Dermis microvascular lymphatic vessel endothelial cell (primary cell): Measurements from ENCODE around the gene SPTBN1. TPM values are rescaled to one million over a fixed set of nuclear protein-coding genes. Genes with fewer than 3 reads are reported as not detected.
"Not testable (repeated sequence)": the region's sequence is repeated elsewhere in the genome, so short reads cannot be mapped to it uniquely, and the experiment has no call there.

Experiments used
- DNase-seq, 2 donors: peaks; one replicate each; pipeline versions ENCODE4 v3.0.0 to v3.0.0-alpha.2; 2010; ENCODE audit warnings: low read depth in 2 of 2
- total RNA-seq: library from RNA; depleted of rRNA; stranded (reverse); fragments of >200 nt; gene quantifications from 2 replicates; pipeline ENCODE4 v1.2.1, GENCODE V29; 2014

SPTBN1 gene
- total RNA-seq, 1 donor from 2014 or later, result 450 TPM

- DNase-seq, result peak in 1 of 2 donors; percentile 53
These were observed 13.4 kb downstream of the SPTBN1 start for GRCh38 chr2:54469484-54470053.

DNA sequence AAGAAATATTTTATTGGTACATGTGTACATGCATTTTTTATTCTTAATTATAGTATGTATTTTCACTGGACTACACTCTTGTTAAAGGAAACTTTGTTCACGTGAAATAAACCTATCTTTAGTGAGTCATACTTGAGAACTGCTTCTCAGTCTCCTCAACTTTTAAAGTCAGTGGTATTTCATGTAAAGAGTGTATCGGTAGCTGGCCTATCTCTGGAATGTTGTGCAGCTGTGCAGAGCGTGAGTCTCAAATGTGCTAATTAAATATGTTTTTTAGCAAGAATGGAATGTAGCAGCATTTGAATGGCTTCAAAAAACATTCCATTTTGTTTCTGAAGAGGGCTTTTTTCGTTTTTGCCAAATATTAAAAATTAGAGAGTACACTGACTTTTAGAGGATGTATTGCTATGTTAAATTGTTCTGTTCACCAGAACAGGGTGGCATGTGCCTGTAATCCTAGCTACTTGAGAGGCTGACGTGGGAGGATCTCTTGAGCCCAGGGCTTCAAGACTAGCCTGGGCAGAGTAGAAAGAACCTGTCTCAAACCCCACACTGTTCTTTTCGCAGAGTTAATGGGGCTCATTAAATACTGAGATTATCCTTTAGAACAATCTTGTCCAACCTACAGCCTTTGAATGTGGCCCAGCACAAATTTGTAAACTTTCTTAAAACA, 14.3 kb downstream of the SPTBN1 start:
- peak in 1 of 2 donors; percentile 63 for DNase-seq

DNA sequence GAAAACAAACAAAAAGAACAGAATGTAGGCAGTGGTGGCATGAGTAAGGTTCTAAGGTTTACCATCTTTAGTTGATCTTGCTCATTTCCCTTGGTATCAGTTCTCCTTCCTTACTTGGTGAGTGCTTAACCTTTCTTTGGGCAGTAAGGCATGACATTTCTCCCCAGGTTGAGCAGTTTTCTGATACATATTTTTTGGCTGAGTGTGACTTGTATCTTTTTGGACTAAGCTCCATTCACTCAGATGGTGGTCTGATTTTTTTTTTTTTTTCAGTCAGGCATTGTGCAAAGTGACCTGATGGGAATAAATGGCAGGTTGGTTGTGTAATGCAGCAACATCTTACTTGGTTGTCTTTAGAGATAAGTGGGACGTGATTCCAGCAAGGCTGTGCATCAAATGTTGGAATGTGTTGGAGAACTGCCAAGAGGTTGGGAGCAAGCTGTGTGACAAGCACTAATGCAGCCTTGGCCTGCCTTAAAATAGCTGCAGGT, 15.1 kb downstream of the SPTBN1 start:
- DNase-seq, result peak in 1 of 2 donors; percentile 76

GRCh38 chr2:54473851-54474250, 17.7 kb downstream of the SPTBN1 start:
- no peak for DNase-seq

- DNase-seq, result no peak
These were observed 19.2 kb downstream of the SPTBN1 start for GRCh38 chr2:54475285-54475684.

GRCh38 chr2:54475919-54476318, 19.8 kb downstream of the SPTBN1 start:
- DNase-seq, result no peak

DNA sequence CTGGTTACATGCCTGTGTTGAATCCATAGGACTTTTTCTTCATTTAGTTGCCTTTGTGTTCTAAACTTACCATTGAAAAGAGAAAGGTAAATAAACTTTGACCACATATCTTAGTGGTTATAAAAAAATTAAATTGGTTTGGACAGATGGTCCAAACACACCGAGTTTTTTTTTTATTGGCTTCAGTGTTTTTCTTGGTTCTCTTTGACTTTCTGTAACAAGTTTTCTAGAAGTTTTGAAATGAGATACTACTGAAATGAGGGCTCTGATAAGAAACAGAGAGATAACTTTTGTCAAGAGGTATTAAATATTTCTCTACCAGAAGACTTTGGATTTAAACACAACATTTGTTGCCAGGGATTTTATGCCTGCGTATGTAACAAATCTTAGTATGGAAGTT, 20.7 kb downstream of the SPTBN1 start:
- no peak for DNase-seq

GRCh38 chr2:54477896-54478295, 21.8 kb downstream of the SPTBN1 start:
- no peak for DNase-seq

DNA sequence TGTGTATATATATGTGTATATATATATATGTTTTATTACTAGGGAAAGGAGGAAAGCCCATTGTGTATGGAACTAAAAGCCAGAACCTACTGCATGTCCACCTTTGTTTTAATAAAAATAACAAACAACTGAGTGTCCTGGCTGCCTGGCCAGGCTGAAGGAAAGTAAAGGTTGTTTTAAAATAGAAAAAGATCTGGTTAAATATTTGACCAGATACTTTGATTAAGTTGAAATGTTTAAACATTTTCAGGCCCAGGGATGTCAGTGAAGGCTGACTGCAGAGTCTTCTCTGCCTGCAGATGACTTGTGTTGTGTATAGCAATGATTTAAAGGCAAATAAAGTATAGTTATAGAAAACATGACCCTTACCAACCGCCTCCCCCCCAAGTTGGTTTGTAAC, 22.8 kb downstream of the SPTBN1 start:
- DNase-seq, result no peak

DNA sequence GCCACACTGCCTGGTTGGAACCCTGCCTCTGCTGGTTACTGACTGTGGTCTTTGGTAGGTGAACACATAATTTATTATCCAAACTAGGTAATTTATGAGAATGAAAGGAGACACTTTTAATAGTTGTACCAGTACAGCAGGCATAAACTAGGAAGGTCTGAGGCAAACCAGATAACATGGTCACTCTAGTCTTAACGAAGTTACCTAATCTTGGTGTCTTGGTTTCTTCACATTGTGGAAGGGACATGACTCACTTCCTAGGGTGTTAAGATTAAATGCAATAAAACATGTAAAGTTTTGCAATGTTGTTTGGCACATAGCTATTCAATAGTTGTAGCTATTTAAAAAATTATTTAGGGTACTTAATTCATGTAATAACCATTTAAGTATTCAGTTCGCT, 23.3 kb downstream of the SPTBN1 start:
- DNase-seq, result peak in 1 of 2 donors; percentile 36

DNA sequence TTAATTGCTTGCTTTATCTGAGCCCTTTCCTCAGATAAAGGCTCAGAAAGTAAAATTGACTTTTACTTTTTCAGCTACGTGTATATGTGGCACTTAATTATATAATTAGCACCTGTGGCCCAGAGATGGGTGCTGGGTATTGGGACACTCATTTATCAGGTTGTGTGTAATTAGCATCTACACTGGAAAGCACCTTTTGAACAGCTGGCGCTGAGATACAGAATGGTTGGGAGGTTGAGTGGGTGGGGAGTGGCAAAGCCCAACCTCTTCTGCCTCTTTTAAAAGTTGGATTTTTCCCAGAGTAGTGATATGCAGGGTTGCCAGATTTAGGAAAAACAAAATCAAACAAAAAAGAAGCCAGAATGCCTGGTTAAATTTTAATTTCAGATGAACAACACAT, 23.9 kb downstream of the SPTBN1 start:
- no peak for DNase-seq

GRCh38 chr2:54481686-54482085, 25.6 kb downstream of the SPTBN1 start:
- no peak for DNase-seq

DNA sequence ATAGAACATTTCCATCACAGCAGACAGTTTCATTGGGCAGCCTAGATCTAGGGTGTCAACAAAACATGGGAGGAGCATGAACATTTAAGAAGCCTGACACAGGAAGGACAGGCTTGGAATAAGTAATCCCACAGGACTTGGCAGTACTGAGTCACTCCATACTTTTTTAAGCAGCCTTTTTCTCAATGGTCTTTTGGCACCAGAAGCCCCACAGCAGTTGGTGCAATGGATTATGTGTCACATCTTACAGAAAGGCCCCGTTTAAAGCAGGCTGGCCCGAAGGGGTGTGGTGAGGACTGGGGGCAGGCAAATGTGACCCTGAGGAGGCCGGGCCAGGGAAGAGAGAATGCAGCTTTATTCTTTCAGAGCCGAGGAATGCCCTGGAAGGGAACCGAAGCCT, 26.6 kb downstream of the SPTBN1 start:
- peak in 1 of 2 donors; percentile 52 for DNase-seq

GRCh38 chr2:54483426-54483825, 27.3 kb downstream of the SPTBN1 start:
- DNase-seq, result peak in 1 of 2 donors; percentile 51

GRCh38 chr2:54485756-54486155, 29.6 kb downstream of the SPTBN1 start:
- not testable (repeated sequence) for DNase-seq

DNA sequence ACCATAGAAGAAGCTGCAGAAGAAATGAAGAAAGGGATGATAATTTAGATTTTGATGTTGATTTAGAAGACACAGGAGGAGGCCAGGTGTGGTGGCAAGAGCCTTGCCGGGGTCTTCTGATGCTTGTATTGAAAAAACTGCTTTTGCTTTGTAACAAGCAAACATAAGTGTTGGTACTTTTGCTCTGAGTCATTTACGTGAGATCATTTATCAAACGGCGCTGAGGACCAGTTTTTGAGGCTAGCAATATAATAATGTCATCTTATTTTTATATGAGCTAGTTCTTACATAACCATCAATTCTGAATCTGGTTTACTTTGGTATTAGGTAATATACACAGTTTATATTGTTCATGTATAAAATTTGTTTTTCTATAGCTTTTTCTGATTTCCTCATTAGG, 30.6 kb downstream of the SPTBN1 start:
- DNase-seq, result no peak

DNA sequence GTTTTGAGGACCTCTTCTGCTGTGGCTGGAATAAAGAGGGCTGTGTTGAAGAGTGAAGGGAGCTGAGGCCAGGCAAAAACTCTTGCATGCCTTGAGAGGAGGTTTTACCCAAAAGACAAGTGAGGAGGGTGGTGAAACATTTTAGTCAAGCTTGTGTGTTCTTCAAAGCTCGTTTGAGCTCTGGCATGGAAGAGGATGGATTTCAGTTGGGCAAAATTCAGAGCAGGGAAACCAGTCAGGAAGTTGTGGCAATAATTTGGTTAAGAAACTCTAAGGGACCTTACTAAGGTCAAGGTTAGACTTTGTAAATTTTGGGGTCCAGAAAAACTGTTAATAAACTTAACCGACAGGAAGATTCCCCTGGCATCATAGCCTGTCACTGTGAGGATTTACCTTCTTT, 34.7 kb downstream of the SPTBN1 start:
- no peak for DNase-seq

DNA sequence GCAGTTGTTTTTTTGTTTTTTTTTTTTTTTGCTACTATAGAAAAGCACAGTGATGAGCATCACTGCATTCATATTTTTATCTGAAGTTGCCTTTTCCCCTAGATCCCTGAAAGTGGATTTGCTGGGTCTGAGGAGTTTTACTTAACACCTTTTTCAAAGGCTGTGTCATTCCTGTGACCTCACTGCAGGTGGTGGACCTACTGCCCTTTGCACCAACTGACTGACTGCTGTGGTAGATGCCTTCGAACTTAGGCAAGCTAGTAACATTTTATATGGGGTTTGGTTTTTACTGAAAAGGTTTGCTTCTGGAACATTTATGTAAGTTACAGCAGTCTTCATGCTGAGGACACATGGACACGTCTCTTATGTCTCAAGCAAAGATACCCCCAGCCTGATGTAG, 36.2 kb downstream of the SPTBN1 start:
- DNase-seq, result no peak

DNA sequence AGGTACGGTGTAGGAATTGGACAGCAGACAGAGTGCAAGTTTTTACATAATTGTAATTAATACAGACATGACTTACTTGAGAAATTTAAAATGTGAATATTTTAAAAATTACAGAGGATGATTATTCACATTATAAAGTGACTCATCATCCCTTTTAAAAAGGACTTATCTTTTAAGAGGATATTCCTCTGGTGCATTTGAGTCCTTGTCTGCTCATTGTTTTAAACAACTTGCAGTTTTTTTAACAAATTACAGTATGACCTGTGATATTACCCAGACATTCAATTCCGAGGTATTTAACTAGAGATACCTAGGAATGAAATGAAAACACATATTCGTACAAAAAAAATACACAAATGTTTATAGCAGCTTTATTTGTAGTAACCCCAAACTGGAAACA, 38.0 kb downstream of the SPTBN1 start:
- no peak for DNase-seq

DNA sequence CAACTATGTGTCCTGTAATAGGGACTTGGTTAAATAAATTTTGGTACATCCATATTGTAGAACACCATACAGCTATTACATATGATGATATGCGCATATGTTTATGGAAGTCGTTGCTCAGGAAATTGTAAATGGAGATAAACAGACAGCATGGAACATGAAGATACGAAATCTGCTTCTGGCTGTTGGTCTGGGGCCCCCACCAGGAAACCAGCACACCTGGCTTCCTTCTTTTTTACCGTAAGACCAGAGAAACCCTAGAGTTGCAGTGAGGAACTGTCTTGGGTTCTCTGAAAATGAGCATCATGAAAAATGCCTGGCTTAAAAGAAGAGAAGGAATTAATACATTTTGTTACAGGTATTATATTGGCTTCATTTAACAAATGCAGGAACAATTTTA, 40.8 kb downstream of the SPTBN1 start:
- no peak for DNase-seq

- peak; percentile 64 to 85 for DNase-seq
These were observed 41.9 kb downstream of the SPTBN1 start for GRCh38 chr2:54497763-54498680.

DNA sequence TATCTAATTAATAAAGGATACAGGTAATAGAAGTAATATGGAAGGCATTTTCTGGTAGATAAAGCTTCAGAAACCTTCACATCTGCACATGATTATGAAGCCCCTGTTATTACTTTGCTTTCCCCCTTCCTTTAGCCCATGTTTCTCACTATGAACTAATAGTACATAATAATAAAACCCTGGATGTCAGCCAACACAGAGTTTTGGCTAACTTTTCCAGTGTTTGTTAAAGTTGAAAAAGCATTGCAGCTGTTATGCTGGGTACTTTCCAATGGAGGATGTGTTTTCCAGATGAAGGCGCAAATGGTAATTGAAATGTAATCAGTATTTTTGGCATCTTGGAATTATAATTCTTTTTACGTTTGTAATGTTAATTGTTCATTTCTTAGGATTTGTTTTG, 43.5 kb downstream of the SPTBN1 start:
- DNase-seq, result peak; percentile 71 to 86
